GM12878 (cell line): ENCODE data around the gene VTN. TPM values are rescaled to one million over a fixed set of nuclear protein-coding genes. Genes with fewer than 3 reads are reported as not detected.

Experiments
- BRCA1 ChIP-seq: IDR thresholded peaks from 2 replicates; pipeline ENCODE4 v1.6.1; 2011; ENCODE audit warnings: low read depth, low read length, improper control_type of control experiment
- EGR1 ChIP-seq, 2 experiments: IDR thresholded peaks; 1 replicate in 1 of 2; 2 replicates in 1 of 2; pipeline ENCODE4 v1.6.1; 2011 to 2012; ENCODE audit warnings: low read depth in 2 of 2, low read length in 2 of 2, borderline replicate concordance in 1 of 2, mild to moderate bottlenecking in 1 of 2, moderate library complexity in 1 of 2
- HSF1 ChIP-seq: fragments of 150-350 bp; IDR thresholded peaks from 2 replicates; pipeline ENCODE4 v1.6.1; 2014; ENCODE audit warnings: mild to moderate bottlenecking, low read depth, low read length
- RAD51 ChIP-seq: fragments of 450-650 bp; IDR thresholded peaks from 2 replicates; pipeline ENCODE4 v1.6.1; 2016; ENCODE audit warnings: moderate library complexity, mild to moderate bottlenecking, inconsistent platforms
- TCF7 ChIP-seq: IDR thresholded peaks from 2 replicates; pipeline ENCODE4 v1.6.1; 2014; ENCODE audit warnings: antibody characterized with exemption, borderline replicate concordance
- USF1 ChIP-seq: IDR thresholded peaks from 2 replicates; pipeline ENCODE4 v1.6.1; 2011; ENCODE audit warnings: borderline replicate concordance, low read depth, mild to moderate bottlenecking, moderate library complexity, mixed read lengths, low read length; ENCODE audit not compliant: insufficient read depth; ENCODE audit errors: extremely low read length
- ZNF592 ChIP-seq: fragments of 450-650 bp; IDR thresholded peaks from 2 replicates; pipeline ENCODE4 v1.6.1; 2017; ENCODE audit warnings: mild to moderate bottlenecking, moderate library complexity
- polyA plus RNA-seq, 11 experiments: library from polyadenylated mRNA; depleted of rRNA in 4 of 11; unstranded in 6 of 11; stranded (reverse) in 5 of 11; fragments of >200 nt; fragmentation: Nextera tagmentation in 4 of 11; fragmentation: Illumina TruSeq in 1 of 11; extraction: Ambion mirVana in 4 of 11; extraction: Trizol in 1 of 11; gene quantifications; 1 replicate in 1 of 11; 2 replicates in 10 of 11; pipeline versions ENCODE4 v1.2.1 to v1.2.3, GENCODE V29; 2011 to 2016; ENCODE audit warnings: inconsistent platforms in 2 of 11, missing spikeins in 2 of 11, low read depth in 1 of 11
- total RNA-seq, 4 experiments: library from RNA; depleted of rRNA in 3 of 4; stranded (reverse); fragments of >200 nt in 3 of 4; fragmentation: Illumina TruSeq in 1 of 4; extraction: Trizol in 1 of 4; gene quantifications; 2 replicates each; pipeline versions ENCODE4 v1.2.1 to v1.2.3, GENCODE V29; 2013 to 2021

VTN gene
- total and polyA plus RNA-seq, 10 of the 15 experiments (the other 5 are each of a cell fraction or from before 2014, with no cell fraction given), result 0.04 to 1.3 (median 0.13) TPM; not detected in 5

DNA sequence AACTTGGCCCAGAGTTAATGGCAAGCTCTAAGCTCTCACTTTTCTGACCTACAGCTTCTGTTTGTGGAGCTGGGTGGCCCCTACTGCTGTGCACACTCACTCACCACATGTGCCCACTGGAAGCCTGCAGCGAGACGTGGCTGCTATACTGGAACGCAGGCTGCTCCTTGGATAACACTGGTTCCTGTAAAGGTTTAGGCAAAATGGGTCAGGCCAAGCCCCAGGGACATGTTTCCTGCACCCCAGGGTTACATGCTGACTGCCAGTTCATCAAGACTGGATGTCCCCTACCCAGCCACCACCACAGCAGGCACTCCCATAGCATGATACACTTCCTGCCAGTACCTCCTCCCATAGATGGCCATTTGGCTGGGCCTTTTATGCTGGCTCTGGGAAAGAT is 21.1 kb downstream of the VTN start (continued):
- no peak for TF ChIP-seq ZNF592
- TF ChIP-seq RAD51, result no peak
- no peak for TF ChIP-seq BRCA1
- TF ChIP-seq TCF7, result no peak
- TF ChIP-seq HSF1, result no peak
- no peak for TF ChIP-seq EGR1 (IDR thresholded peaks at IDR 0.05; ENCODE audit: borderline replicate concordance in 1 of 2, low read depth in 2 of 2, low read length in 2 of 2)
- no peak for TF ChIP-seq USF1
